GM21360 (cell line): ENCODE measurements around the gene TPST1.

Experiments used
- ATAC-seq: cut with Tn5 transposase; IDR thresholded peaks from one replicate; pipeline ENCODE4 v1.9.1; 2021; ENCODE audit warnings: mild to moderate bottlenecking, moderate library complexity; ENCODE audit not compliant: unreplicated experiment

Gene TPST1

DNA sequence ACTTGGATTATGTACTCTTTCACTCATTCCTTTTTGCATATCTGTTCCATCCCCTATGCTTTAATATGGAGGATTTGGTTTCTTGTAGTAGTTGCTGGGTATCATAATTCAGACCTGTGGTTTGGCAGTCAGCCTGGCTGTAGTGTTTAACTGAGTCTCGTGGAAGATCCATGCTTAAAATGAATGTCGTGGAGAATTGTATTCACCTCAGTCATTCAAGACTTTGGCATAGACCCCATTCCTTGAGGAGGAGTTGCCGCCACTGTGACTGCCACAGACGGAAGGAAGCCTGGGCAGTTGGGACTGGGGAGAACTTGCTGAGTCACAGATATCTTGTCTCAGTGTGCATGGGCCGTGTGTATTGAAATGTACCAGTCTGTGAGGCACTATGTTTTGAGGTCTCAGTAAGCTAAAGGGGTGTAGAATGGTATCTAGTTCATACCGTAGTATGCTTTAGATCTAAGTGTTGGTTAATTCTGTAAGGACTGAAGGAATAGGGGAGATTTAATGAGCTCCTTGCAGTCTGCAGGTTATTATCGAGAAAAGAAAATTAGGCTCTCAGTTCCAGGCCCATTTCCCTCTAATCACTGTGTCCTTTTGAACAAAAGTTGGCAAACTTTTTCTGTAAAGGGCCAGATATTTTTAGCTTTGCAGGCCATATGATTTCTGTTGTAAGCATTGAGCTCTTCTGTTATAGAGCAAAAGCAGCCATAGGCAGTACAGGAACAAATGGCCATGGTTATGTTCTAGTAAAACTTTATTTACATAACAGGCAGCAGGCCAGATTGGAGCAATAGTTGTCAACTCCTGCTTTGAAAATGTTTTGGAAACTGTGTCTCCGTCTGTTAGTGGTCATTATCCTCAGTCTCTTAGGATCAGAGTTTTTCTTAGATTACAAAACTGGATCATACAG, 76.8 kb downstream of the TPST1 start:
- ATAC-seq = no peak

DNA sequence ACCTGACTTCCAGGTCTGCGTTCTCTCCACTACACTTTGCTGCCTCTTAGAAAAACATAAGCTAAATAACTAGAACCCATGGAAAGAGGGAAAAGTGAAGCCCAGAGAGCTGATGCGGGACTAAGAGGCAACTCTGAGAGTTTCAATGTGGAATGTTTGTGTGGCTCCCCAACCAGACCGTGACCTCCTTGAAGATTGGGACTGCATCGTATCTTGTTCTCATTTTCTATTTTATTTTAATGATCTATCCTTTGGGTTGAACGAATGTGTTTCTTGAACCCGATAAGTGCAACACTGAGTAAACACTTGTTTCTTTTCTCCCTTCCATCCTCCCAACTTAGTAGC, 77.4 kb downstream of the TPST1 start:
- no peak for ATAC-seq

DNA sequence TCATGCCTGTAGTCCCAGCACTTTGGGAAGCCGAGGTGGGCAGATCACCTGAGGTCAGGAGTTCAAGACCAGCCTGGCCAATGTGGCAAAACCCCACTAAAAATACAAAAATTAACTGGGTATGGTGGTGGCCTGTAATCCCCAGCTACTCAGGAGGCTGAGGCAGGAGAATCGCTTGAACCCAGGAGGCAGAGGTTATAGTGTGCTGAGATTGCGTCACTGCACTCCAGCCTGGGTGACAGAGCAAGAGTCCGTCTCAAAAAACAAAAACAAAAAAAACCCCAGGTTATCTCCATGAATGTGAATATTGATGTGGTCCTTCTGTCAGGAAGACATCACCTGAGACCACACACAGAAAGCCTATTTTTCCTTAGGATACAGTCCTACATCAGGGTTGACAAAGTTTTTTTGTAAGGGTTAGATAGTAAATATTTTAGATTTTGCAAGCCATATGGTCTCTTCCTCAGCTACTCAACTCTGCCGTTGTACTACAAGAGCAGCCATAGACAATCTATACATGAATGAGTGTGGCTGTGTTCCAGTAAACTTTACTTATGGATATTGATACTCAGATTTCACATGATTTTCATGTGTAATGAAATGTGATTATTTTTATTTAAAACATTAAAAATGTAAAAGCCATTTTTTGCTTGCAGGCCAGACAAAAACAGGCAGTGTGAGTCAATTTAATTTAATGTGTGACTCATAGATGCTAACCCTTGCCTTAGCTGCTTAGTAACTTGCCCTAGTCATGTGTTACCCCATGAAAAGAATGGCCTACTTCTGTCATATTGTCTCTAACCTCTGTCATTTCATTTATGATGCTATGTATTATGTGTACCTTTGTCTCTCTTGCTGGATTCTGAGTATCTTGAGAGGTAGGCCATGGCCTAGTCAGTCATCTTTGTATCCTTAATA, 78.1 kb downstream of the TPST1 start:
- ATAC-seq = no peak

DNA sequence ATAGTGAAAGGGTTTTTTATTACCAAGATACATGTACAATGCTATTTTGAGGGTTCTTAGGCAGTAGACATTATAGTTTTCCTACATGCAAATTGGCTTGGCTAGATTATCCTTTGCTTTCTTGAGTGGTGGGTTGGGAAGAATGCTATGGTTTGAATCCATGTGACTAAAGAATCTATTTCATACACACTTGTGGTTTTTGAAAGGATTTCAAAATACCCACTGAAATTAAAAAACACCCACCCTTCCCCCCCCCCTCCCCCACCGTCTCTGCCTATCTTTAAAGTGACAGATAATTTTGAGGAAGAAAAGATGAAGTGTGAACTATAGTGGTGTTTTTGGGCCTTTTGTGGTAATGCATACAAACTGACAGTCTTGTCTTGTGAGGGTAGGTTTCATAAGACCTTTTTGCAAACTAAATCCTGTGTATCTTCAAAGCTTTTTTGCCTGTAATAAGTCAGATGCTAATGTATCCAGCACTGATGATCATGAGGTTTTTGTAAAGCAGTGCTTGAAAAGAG, 90.9 kb downstream of the TPST1 start:
- no peak for ATAC-seq

DNA sequence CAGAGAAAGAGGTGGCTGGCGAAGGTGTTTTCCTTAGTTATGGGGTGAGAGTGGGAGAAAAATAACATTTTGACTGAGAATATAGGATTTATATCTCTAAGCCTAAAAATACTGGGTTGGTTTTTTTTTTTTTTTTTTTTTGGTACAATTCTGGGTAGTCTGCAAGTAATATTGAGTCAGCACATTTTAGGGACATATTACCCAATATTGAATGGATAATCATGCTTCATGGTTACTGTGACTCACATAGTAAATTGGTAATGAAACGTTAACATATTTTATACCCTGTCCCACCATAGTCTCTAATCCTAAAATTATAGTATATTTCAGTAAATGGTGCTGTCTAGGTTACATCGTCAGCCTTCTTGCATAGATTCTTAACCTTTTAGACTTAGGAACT, 91.4 kb downstream of the TPST1 start:
- ATAC-seq = no peak

DNA sequence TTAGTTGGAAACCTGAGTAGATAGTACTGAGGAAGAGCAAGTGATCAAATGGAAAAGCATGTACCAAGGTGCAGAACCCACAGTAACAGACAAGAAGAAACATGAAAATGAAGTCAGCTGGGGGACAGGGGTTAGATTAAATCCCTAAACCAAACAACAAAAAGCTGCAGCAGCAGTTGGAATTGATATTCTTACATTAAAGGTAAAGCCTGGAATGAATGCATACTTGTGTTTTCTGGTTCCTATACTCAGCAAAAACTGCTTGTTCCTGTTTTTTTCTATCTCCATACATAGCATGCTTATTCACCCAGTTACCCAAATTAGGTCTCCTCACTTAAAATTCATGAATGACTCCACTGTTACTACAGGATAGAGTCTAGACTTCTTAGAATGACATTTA, 92.4 kb downstream of the TPST1 start:
- ATAC-seq = no peak

DNA sequence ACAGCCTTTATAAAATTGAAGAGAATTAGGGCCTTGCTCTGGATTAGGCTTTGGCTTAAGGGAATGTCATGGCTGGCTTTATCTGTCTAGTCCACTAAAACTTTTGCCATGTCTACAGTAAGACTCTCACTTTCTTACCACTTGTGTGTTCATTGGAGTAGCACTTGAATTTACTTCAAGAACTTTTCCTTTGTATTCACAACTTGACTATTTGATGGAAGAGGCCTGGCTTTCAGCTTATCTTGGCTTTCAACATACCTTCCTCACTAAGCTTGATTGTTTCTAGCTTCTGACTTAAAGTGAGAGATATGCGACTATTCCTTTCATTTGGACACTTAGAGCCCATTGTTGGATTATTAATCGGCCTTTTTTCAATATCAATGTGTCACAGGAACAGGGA, 96.1 kb downstream of the TPST1 start:
- ATAC-seq = no peak

DNA sequence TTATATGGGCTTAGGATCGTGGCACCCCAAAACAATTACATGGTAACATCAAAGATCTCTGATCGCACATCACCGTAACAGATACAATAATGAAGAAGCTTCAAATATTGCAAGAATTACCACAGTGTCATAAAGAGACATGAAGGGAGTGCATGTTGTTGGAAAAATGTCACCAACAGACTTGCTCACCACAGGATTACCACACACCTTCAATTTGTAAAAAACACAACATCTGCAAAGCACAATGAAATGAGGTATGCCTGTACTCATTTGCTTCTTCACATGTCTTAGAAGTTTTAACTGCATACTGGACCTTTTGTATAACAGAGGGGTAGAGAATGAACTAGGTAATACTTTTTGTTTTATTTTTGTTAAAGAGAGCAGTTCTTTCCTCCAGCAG, 96.6 kb downstream of the TPST1 start:
- no peak for ATAC-seq

DNA sequence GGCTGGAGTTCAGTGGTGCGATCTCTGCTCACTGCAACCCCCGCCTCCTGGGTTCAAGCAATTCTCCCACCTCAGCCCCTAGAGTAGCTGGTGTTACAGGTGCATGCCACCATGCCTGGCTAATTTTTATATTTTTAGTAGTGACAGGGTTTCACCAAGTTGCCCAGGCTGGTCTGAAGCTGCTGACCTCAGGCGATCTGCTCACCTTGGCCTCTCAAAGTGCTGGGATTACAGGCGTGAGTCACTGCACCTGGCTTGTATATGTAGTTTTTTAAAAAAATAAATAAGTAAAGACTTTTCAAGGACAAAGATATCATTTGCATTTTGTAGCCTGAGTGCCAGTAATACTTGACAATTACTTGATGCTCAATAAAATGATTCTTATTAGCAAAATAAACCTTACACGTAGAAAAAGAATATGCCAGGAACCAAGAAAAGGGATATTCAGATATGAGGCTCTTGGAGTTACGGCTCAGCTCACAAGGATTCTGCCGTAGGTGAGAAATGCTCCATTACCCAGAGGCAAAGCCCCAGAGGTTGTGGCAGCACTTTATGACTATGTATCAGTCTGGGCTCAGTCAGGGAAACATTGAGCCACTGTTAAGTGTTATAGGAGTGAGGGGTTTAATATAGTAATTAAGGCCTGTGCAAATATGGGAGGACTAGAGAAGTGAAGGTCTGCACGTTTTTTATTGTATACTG, 98.5 kb downstream of the TPST1 start:
- ATAC-seq = no peak

DNA sequence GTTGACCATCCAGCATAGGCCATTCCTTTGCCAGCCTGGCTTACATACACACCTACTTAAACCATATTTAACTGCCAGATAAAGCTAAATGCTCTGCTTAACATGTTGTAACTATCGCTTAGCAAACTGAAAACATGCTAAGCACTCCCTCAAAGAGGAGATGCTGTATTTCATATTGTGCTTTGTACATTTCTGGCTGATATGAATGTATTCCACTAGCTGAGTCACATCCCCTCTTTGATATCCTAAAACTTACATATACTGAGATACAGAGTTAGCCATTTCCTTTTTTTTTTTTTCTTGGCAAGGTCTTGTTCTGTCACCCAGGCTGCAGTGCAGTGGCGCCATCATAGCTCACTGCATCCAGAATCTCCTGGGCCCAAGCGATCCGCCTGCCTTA, 99.4 kb downstream of the TPST1 start:
- no peak for ATAC-seq

DNA sequence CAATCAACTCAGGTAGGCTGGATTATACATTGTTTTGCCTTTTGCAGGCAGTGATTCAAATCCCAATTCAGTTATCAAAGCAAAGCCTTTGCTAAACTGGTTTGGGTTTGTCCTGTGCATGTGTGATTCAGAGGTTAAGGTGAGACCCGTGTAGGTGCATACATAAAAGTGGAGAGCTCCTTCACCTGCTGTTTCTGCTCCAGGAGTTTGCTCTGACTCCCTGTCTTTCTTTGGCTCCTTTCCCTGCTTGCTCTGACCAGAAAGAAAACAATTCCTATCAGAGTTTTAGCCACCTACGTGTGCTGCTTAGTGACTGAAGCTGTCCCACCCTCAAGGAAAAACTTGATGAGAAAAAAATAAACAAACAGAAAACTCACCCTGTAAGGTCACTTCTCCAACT, 101.1 kb downstream of the TPST1 start:
- no peak for ATAC-seq

DNA sequence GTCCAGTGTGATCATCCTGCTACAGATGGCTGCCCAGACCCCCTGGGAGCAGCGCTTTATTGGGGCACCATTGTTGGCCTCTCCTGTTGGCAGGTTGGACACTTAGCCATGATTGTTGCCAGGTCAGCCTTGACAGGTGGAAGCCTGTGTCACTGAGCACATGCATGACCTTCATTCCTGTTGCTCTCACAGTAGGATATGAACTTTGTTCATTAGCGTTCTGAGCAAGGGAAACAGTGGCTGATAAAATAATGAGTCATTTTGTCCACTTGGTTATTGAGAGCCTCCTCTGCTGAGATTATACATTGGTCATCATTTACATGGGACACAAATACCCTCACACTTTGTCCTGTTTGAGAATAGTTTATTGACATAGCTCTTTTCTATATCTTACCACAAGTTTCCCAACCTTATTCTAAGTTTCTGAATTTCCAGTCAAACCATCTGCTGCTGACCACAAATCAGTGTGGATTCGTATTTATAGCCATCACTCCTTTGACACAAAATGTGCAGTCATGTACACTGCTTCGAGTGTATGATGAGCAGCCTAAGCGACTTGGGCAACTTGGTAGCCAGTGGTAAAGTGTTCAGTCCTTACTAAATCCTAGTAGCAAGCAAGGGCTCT, 102.6 kb downstream of the TPST1 start:
- no peak for ATAC-seq

DNA sequence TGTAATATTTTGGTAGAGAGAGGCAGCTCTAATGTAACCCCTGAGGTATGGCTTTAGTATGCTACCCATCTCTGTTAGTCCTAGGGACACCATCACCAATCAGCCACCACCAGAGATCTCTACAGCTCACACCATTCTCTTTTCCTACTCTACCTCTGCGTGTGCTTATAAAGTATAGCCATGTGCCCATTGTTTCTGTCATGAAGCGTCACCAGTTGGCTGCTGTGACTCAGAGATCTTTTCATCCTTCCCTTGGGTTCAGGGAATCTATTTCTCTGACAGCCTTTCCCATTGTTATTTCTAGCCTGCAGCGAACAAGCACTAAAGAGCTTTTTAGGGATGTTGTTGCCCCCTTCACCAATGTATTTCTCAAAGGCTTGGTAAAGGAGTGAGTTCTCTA, 103.3 kb downstream of the TPST1 start:
- ATAC-seq = no peak

DNA sequence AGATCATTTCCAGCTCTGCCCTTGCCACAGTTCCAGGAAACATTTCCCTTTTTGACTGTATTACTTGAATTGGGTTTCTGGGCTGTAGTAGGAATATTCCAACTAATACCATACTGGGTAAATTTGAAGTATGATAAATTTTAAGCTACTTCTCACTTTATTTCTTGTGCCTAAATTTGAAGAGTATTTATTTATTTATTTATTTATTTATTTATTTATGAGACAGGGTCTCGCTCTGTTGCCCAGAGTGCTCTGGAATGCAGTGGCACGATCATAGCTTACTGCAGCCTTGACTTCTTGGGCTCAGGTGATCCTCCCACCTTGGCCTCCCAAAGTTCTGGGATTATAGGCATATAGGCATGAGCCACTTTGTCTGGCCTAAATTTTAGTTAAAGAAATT, 105.5 kb downstream of the TPST1 start:
- no peak for ATAC-seq

DNA sequence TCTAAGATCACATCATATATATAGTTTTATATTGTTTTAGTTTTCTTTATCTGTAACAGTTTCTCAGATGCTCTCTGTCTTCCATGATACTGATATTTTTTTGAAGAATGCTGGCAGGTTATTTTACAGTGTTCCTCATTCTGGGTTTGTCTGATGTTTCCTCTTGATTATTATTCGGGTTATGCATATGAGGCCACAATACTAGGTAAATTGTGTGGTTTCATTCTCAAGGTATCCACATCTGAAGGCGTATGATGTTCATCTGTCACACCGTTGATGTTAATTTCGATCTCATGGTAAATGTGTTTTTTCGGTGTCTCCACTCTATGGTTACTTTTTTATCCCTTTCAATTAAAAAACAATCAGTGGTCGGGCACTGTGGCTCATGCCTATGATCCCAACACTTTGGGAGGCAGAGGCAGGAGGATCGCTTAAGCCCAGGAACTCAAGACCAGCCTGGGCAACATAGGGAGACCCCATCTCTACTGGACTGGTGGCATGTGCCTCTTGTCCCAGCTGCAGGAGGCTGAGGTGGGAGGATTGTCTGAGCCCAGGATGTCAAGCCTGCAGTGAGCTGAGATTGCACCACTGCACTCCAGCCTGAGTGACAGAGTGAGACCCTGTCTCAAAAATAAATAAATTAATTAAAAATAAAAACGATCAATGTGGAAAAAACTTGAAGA, 108.9 kb downstream of the TPST1 start:
- ATAC-seq = no peak

DNA sequence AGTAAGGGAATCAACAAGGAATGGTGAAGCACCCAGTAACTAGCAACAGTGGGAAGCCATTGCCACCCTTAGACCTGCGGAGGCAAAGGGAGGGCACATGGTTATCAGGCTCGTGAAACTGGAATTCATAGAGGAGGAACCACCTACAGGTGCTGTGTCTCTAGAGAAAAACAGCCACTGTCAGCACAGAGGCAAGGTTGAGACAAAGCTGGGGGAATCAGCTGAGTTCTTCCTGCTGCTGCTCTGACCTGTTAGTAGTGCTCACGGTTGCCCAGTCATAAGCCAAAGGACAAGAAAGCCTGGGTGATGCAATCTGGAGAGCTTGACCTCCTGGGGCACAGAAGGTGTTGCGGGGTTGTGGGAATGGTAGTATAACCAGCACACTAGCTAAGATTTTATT, 110.1 kb downstream of the TPST1 start:
- ATAC-seq = no peak

DNA sequence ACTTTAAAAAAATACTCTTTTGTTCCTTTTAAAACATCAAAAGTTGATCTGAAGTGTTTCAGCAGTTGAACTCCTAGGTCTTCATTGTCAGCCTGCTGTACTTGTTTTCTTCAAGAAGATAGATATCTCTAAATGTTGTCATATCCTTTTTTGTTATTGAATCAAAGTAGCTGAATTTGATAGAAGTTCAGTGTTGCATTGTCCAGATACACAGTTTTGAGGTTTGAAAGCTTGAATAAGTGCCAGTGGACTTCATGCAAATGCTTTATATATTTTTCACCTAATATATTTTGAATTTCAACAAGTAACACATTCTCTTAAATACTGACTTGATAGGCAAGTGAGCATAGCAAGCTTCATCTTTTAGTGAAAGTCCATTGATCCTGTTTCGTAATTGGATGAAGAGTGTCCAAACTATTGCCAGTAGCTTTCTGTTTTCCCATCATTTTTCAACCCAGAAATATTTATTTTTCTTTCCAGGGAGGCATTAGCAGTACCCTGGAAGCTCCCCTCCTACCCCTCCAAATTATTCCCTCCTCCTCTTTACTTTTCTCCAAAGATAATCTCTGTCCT, 114.4 kb downstream of the TPST1 start:
- no peak for ATAC-seq

DNA sequence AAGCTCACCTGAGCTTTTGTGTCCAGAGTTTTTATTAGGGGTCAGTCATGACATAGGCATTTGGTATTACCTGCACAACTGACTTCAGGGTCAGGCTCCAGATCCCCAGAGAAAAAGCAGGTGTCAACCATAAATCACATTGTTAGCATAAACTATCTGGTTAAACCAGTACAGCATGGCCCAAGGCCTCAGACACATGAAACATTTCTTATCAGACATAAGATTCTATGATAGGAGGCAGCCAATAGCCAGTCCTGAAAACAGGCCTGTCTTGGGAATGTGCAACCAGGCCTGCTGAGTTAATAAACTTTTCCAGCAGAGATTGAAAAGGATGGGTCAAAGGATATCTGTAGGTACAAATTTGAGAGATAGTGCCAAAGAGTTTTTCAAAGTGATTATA, 116.1 kb downstream of the TPST1 start:
- ATAC-seq = no peak

DNA sequence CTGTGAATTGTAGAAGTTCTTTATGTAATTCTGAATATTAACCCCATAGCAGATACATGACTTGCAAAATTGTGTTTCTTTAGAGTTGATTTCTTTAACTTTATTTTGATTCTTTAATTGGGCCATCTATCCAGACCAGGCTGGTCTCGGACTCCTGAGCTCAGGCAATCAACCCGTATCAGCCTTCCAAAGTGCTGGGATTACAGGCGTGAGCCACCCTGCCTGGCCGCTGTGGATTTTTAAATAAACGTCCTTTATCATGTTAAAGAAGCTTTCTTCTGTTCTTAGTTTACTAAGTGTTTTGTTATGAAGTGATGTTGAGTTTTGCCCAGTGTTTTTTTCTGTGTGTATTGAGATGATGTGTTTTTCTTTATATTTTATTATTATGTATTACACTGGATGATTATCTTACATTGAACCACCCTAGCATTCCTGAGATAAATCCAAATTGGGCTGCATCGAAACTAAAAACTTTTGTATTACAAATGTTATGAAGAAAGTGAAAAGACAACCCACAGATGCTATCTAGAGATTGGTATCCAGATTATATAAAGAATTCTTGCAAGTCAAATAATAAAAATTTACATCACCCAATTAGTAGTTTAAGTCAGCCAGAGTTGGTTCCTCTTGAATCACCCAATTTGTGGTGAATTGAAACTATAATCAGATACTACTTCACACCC, 118.1 kb downstream of the TPST1 start:
- no peak for ATAC-seq
